Colonic mucosa (tissue), 4 donors: ENCODE data around the gene WNT9B. TPM values are rescaled to one million over a fixed set of nuclear protein-coding genes. Genes with fewer than 3 reads are reported as not detected.

ENCODE experiments used
- DNase-seq: peaks from one replicate; pipeline ENCODE4 v3.0.0-alpha.2; 2020
- H3K27ac ChIP-seq: fragments of 200-600 bp; one replicate; pipeline ENCODE4 v1.8.0; 2021
- H3K27me3 ChIP-seq: fragments of 200-600 bp; one replicate; pipeline ENCODE4 v1.8.0; 2021
- H3K36me3 ChIP-seq: fragments of 200-600 bp; one replicate; pipeline ENCODE4 v1.8.0; 2021
- H3K4me1 ChIP-seq: fragments of 200-600 bp; one replicate; pipeline ENCODE4 v1.8.0; 2021; ENCODE audit warnings: mild to moderate bottlenecking
- H3K4me3 ChIP-seq: fragments of 200-600 bp; one replicate; pipeline ENCODE4 v1.8.0; 2021
- H3K9ac ChIP-seq, 2 donors: one replicate each; pipeline ENCODE4 v1.7.0; 2013; ENCODE audit warnings: control low read depth in 2 of 2, low read depth in 2 of 2, low read length in 2 of 2
- H3K9me3 ChIP-seq: fragments of 200-600 bp; one replicate; pipeline ENCODE4 v1.8.0; 2021
- CTCF ChIP-seq: fragments of 200-600 bp; IDR thresholded peaks from one replicate; pipeline ENCODE4 v1.8.0; 2022; ENCODE audit warnings: antibody characterized with exemption, mild to moderate bottlenecking
- intact Hi-C: fragments of 100-400 bp; cut with DNase I; formaldehyde crosslinking; loops from one replicate; pipeline ENCODE4 v1.14.1; 2022
- total RNA-seq, 2 donors: library from RNA; stranded (reverse); fragmentation: NEBNext Ultra II Directional in 1 of 2; extraction: Animal tissue kit (Norgen Biotek cat#: 25700) in 1 of 2; gene quantifications; one replicate each; pipeline ENCODE4 v1.2.1, GENCODE V29; 2021
- donor health status: healthy.
- donor health status: DM: no; HTN: no; CAD: no.
- donor health status: DM: no; HTN: no; CAD: no.

The WNT9B gene
- total RNA-seq, 2 donors from 2014 or later: not detected

- Histone ChIP-seq H3K9ac (no peak overlapping the region), H3K4me3 (no peak overlapping the region), H3K36me3 (no peaks in the 10 kb centered on the region), H3K9me3 (no peaks in the 10 kb centered on the region), H3K4me1 (no peaks in the 10 kb centered on the region), H3K27me3 (peaks cover 5% of the 10 kb centered on the region), H3K27ac (no peak overlapping the region)
- intact Hi-C loops: no loop called here
- no peak for TF ChIP-seq CTCF
- no peak for DNase-seq
Measured at GRCh38 chr17:46832331-46832821, 19.0 kb upstream of the WNT9B start.

- no peaks in the 10 kb centered on the region for H3K36me3 ChIP-seq
- no peaks in the 10 kb centered on the region for H3K4me1 ChIP-seq
- TF ChIP-seq CTCF: no peak
- no peak overlapping the region for H3K9ac ChIP-seq
- no peak for DNase-seq
- H3K27me3 ChIP-seq: peaks cover 5% of the 10 kb centered on the region
- intact Hi-C loops: no loop called here
- H3K27ac ChIP-seq: no peak overlapping the region
- H3K4me3 ChIP-seq: no peak overlapping the region
- H3K9me3 ChIP-seq: no peaks in the 10 kb centered on the region
Measured at GRCh38 chr17:46832945-46833839, 18.2 kb upstream of the WNT9B start.

GRCh38 chr17:46833840-46834208 lies 17.6 kb upstream of the WNT9B start:
- Histone ChIP-seq H3K4me3 (no peak overlapping the region), H3K27ac (no peak overlapping the region), H3K9ac (no peak overlapping the region), H3K4me1 (no peaks in the 10 kb centered on the region), H3K27me3 (peaks cover 5% of the 10 kb centered on the region), H3K9me3 (no peaks in the 10 kb centered on the region), H3K36me3 (no peaks in the 10 kb centered on the region)
- DNase-seq: no peak
- no peak for TF ChIP-seq CTCF
- intact Hi-C loops: no loop called here

GRCh38 chr17:46834846-46835245 lies 16.5 kb upstream of the WNT9B start:
- Histone ChIP-seq H3K9ac (no peak overlapping the region), H3K36me3 (no peaks in the 10 kb centered on the region), H3K27me3 (peaks cover 5% of the 10 kb centered on the region), H3K27ac (no peak overlapping the region), H3K4me1 (no peaks in the 10 kb centered on the region), H3K4me3 (no peak overlapping the region), H3K9me3 (no peaks in the 10 kb centered on the region)
- intact Hi-C loops: no loop called here
- DNase-seq: no peak
- no peak for TF ChIP-seq CTCF

GRCh38 chr17:46836500-46836899 lies 14.9 kb upstream of the WNT9B start:
- no peak overlapping the region for H3K9ac ChIP-seq
- H3K4me3 ChIP-seq: no peak overlapping the region
- intact Hi-C loops: no loop called here
- peaks cover 5% of the 10 kb centered on the region for H3K27me3 ChIP-seq
- H3K27ac ChIP-seq: no peak overlapping the region
- TF ChIP-seq CTCF: no peak
- no peak for DNase-seq
- no peaks in the 10 kb centered on the region for H3K36me3 ChIP-seq
- H3K9me3 ChIP-seq: no peaks in the 10 kb centered on the region
- H3K4me1 ChIP-seq: no peaks in the 10 kb centered on the region
